GM12891 (cell line): ENCODE measurements around the gene LETMD1.

Experiments
- DNase-seq: peaks from one replicate; pipeline ENCODE4 v3.0.0; 2011; ENCODE audit warnings: low spot score; ENCODE audit not compliant: insufficient read length
- FAIRE-seq: peaks from 2 replicates; lab custom pipeline; 2011; peaks lifted over from hg19 to GRCh38; lab: Jason Lieb, UNC
- PAX5 ChIP-seq: IDR thresholded peaks from 2 replicates; pipeline ENCODE4 v1.6.1; 2011; ENCODE audit warnings: low read length, moderate library complexity, mild to moderate bottlenecking; ENCODE audit not compliant: insufficient read depth, severe bottlenecking
- POLR2A ChIP-seq: IDR thresholded peaks from 2 replicates; pipeline ENCODE4 v1.6.1; 2011; ENCODE audit warnings: low read depth, low read length, control low read depth
- POLR2AphosphoS5 ChIP-seq: IDR thresholded peaks from 2 replicates; pipeline ENCODE4 v1.6.1; 2011; ENCODE audit warnings: low read depth, low read length, control low read depth
- POU2F2 ChIP-seq: IDR thresholded peaks from 2 replicates; pipeline ENCODE4 v1.6.1; 2011; ENCODE audit warnings: low read depth, mild to moderate bottlenecking, control low read depth, low read length, moderate library complexity
- SPI1 ChIP-seq: IDR thresholded peaks from 2 replicates; pipeline ENCODE4 v1.6.1; 2011; ENCODE audit warnings: low read depth, low read length, control low read depth
- TAF1 ChIP-seq: IDR thresholded peaks from 2 replicates; pipeline ENCODE4 v1.6.1; 2011; ENCODE audit warnings: low read depth, low read length, control low read depth

LETMD1 gene

GRCh38 chr12:51051787-51052186 lies 3.7 kb downstream of the LETMD1 start:
- TF ChIP-seq POLR2A (no peak), POLR2AphosphoS5 (no peak), SPI1 (no peak), PAX5 (no peak), POU2F2 (no peak), TAF1 (no peak)
- FAIRE-seq (no peak), DNase-seq (no peak)

DNA sequence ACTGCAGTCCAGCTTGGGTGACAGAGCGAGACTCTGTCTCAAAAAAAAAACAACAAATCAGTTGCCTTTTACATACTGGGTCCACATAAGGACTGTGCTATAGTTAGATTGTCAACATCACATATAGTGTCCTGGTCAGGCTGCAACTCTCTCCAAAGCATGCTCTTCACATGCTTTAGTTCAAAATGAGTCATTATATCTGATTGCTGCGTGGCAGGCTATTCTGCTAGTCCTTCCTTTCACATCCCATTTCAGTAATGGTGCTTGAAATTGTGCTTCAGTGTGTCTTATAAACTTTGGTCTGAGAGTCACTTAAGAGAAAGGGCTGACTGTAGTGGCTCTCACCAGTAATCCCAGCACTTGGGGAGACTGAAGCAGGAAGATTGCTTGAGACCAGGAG lies 6.9 kb downstream of the LETMD1 start:
- FAIRE-seq (no peak), DNase-seq (no peak)
- no peak for TF ChIP-seq POLR2AphosphoS5

- FAIRE-seq (no peak), DNase-seq (no peak)
- TF ChIP-seq POU2F2 (no peak), POLR2A (no peak), POLR2AphosphoS5 (no peak), TAF1 (no peak)
Measured at GRCh38 chr12:51056242-51056641, 8.1 kb downstream of the LETMD1 start.

- FAIRE-seq (no peak), DNase-seq (no peak)
- TF ChIP-seq TAF1, result no peak
- no peak for TF ChIP-seq SPI1
- no peak for TF ChIP-seq POU2F2
- TF ChIP-seq POLR2AphosphoS5, result no peak
Measured at GRCh38 chr12:51059086-51059485, 11.0 kb downstream of the LETMD1 start.

- no peak for TF ChIP-seq POLR2AphosphoS5
- TF ChIP-seq PAX5, result no peak
- no peak for TF ChIP-seq POLR2A
- TF ChIP-seq POU2F2, result no peak
- no peak for DNase-seq
- no peak for FAIRE-seq
Measured at GRCh38 chr12:51062631-51063397, 14.7 kb downstream of the LETMD1 start.

DNA sequence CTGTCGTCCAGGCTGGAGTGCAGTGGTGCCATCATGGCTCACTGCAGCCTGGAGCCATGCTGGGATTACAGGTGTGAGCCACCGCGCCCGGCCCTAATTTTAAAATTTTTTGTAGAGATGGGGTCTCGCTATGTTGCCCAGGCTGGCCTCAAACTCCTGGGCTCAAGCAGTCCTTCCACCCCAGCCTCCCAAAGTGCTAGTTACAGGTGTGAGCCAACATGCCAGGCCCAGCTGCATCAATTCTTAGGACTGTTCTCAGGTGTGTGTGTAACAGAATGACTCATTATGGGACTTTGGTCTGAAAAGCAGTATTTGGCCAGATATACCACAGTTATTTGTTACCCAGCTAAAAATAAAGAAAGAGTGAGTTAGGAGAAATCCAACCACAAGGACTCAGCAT lies 17.4 kb downstream of the LETMD1 start:
- no peak for FAIRE-seq
- TF ChIP-seq PAX5 (no peak), SPI1 (no peak), POLR2AphosphoS5 (no peak), POU2F2 (no peak), POLR2A (no peak), TAF1 (no peak)
- DNase-seq, result no peak

DNA sequence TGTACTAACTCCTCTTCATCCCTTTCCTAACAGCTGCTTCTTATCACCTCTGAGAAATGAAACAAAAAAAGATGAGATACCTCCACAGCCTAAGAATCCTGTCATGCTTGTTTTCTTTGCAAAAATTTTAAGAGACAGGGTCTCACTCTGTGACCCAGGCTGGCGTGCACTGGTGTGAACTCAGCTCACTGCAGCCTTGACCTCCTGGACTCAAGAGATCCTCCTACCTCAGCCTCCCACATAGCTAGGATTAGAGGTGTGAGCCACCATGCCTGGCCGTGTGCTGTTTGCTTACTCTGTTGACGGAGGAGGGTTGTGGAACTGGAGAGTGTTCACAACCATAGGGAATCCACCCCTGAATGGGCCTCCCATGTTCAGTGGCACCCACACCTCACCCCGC lies 19.1 kb downstream of the LETMD1 start:
- DNase-seq (no peak), FAIRE-seq (no peak)
- TF ChIP-seq PAX5, result no peak

- FAIRE-seq (no peak), DNase-seq (no peak)
- TF ChIP-seq POLR2AphosphoS5 (no peak), PAX5 (no peak), TAF1 (no peak)
Measured at GRCh38 chr12:51067771-51068170, 19.6 kb downstream of the LETMD1 start.

GRCh38 chr12:51070004-51070403 lies 21.9 kb downstream of the LETMD1 start:
- no peak for FAIRE-seq
- no peak for DNase-seq
- no peak for TF ChIP-seq POLR2A
- TF ChIP-seq TAF1, result no peak
- no peak for TF ChIP-seq POLR2AphosphoS5
- TF ChIP-seq PAX5, result no peak
- no peak for TF ChIP-seq POU2F2
- TF ChIP-seq SPI1, result no peak

DNA sequence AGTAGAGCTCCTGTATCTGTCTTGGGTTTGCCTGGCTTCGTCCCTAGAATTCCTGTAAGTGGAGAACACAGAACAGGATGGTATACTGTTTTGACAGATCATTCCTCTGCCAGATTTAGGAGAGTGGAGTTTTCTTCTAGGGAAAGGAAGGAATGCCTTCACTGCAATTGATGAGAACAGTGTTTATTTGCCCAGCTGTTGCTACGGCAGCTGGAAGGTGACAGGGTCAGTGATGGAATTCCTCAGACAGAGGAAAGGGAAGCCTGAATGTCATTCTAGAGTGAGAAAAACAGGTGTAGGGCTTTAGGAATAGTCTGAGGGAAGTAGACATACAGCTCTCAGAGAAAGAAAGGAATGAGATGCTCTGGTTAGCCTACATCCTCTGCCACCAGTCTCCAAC lies 23.5 kb downstream of the LETMD1 start:
- DNase-seq (no peak), FAIRE-seq (no peak)
- TF ChIP-seq TAF1, result no peak
- no peak for TF ChIP-seq POLR2AphosphoS5
- TF ChIP-seq POLR2A, result no peak
- no peak for TF ChIP-seq SPI1
- no peak for TF ChIP-seq PAX5
- TF ChIP-seq POU2F2, result no peak

- FAIRE-seq, result no peak
- DNase-seq, result no peak
- TF ChIP-seq PAX5 (no peak), TAF1 (no peak), POLR2A (no peak), POLR2AphosphoS5 (no peak), SPI1 (no peak), POU2F2 (no peak)
Measured at GRCh38 chr12:51075390-51075789, 27.3 kb downstream of the LETMD1 start.
